GM21360 (cell line): ENCODE results near the gene IGSF3.
"Not testable (repeated sequence)": the region's sequence is repeated elsewhere in the genome, so short reads cannot be mapped to it uniquely, and the experiment has no call there.

Source experiments
- ATAC-seq: cut with Tn5 transposase; IDR thresholded peaks from one replicate; pipeline ENCODE4 v1.9.1; 2021; ENCODE audit warnings: mild to moderate bottlenecking, moderate library complexity; ENCODE audit not compliant: unreplicated experiment

The IGSF3 gene

GRCh38 chr1:116631996-116632925 lies 35.3 kb downstream of the IGSF3 start:
- not testable (repeated sequence) for ATAC-seq

- not testable (repeated sequence) for ATAC-seq
These were observed 36.0 kb downstream of the IGSF3 start for GRCh38 chr1:116631554-116631953.

GRCh38 chr1:116630057-116630456 lies 37.5 kb downstream of the IGSF3 start:
- not testable (repeated sequence) for ATAC-seq

- not testable (repeated sequence) for ATAC-seq
These were observed 38.1 kb downstream of the IGSF3 start for GRCh38 chr1:116629441-116629840.

GRCh38 chr1:116628448-116628847 lies 39.1 kb downstream of the IGSF3 start:
- ATAC-seq, result no peak

- not testable (repeated sequence) for ATAC-seq
These were observed 40.2 kb downstream of the IGSF3 start for GRCh38 chr1:116627357-116627756.

GRCh38 chr1:116626915-116627314 lies 40.6 kb downstream of the IGSF3 start:
- not testable (repeated sequence) for ATAC-seq

GRCh38 chr1:116625155-116625554 lies 42.4 kb downstream of the IGSF3 start:
- not testable (repeated sequence) for ATAC-seq

- ATAC-seq, result no peak
These were observed 43.5 kb downstream of the IGSF3 start for GRCh38 chr1:116624040-116624439.

GRCh38 chr1:116622496-116622895 lies 45.0 kb downstream of the IGSF3 start:
- ATAC-seq, result not testable (repeated sequence)

- not testable (repeated sequence) for ATAC-seq
These were observed 45.8 kb downstream of the IGSF3 start for GRCh38 chr1:116621756-116622155.

GRCh38 chr1:116620392-116620791 lies 47.1 kb downstream of the IGSF3 start:
- ATAC-seq, result not testable (repeated sequence)

GRCh38 chr1:116619106-116619505 lies 48.4 kb downstream of the IGSF3 start:
- not testable (repeated sequence) for ATAC-seq

- not testable (repeated sequence) for ATAC-seq
These were observed 49.7 kb downstream of the IGSF3 start for GRCh38 chr1:116617808-116618207.

- ATAC-seq, result not testable (repeated sequence)
These were observed 53.7 kb downstream of the IGSF3 start for GRCh38 chr1:116613825-116614224.

- ATAC-seq, result not testable (repeated sequence)
These were observed 57.6 kb downstream of the IGSF3 start for GRCh38 chr1:116609801-116610371.

- not testable (repeated sequence) for ATAC-seq
These were observed 58.7 kb downstream of the IGSF3 start for GRCh38 chr1:116608841-116609240.

GRCh38 chr1:116608151-116608550 lies 59.4 kb downstream of the IGSF3 start:
- not testable (repeated sequence) for ATAC-seq

- ATAC-seq, result not testable (repeated sequence)
These were observed 60.1 kb downstream of the IGSF3 start for GRCh38 chr1:116607463-116607862.

- ATAC-seq, result not testable (repeated sequence)
These were observed 61.5 kb downstream of the IGSF3 start for GRCh38 chr1:116606067-116606466.

- no peak for ATAC-seq
These were observed 62.2 kb downstream of the IGSF3 start for GRCh38 chr1:116605315-116605714.

GRCh38 chr1:116604408-116604807 lies 63.1 kb downstream of the IGSF3 start:
- ATAC-seq, result not testable (repeated sequence)
